ENCODE measurements around the gene DSCAML1. TPM values are rescaled to one million over a fixed set of nuclear protein-coding genes. Genes with fewer than 3 reads are reported as not detected.

DSCAML1 gene
- total and polyA plus RNA-seq, 2 of the 8 experiments (the other 6 are each of a cell fraction or from before 2014, with no cell fraction given), result 0.19 to 0.24 TPM

GRCh38 chr11:117550466-117550865 is 246.6 kb downstream of the DSCAML1 start (continued):
- TF ChIP-seq RAD21 (IDR thresholded peaks at IDR 0.05 in 1 of 2, conservative IDR thresholded peaks at IDR 0.05 in 1 of 2; ENCODE audit: low read depth in 2 of 2, low read length in 2 of 2) (no peak), HDAC6 (IDR thresholded peaks at IDR 0.05; ENCODE audit: low read depth, low read length) (no peak), TAF1 (IDR thresholded peaks at IDR 0.05; ENCODE audit: low read depth, low read length) (no peak)

Data from H1 (cell line).